Vagina (tissue), 2 donors: ENCODE data around the gene TRIM24.

ENCODE experiments used
- POLR2A ChIP-seq, 2 donors: fragments of 450-650 bp; IDR thresholded peaks; one replicate each; pipeline ENCODE4 v1.6.1; 2017; ENCODE audit warnings: antibody characterized with exemption in 2 of 2, mild to moderate bottlenecking in 2 of 2, moderate library complexity in 2 of 2
- POLR2AphosphoS5 ChIP-seq, 2 donors: sonication (generic); formaldehyde crosslinking; IDR thresholded peaks; one replicate each; pipeline ENCODE4 v1.9.0; 2017; ENCODE audit warnings: antibody characterized with exemption in 2 of 2, mild to moderate bottlenecking in 2 of 2, low read depth in 1 of 2; ENCODE audit not compliant: insufficient read depth in 1 of 2
- TF ChIP-seq, protein P1 (sequence below), 3 experiments: fragments of 450-650 bp in 2 of 3; fragments of 200-600 bp in 1 of 3; sonication (generic) in 1 of 3; IDR thresholded peaks; one replicate each; pipeline ENCODE4 v1.5.1; 2017 to 2019; ENCODE audit warnings: antibody characterized with exemption in 3 of 3, mild to moderate bottlenecking in 2 of 3, moderate library complexity in 2 of 3

DNA sequence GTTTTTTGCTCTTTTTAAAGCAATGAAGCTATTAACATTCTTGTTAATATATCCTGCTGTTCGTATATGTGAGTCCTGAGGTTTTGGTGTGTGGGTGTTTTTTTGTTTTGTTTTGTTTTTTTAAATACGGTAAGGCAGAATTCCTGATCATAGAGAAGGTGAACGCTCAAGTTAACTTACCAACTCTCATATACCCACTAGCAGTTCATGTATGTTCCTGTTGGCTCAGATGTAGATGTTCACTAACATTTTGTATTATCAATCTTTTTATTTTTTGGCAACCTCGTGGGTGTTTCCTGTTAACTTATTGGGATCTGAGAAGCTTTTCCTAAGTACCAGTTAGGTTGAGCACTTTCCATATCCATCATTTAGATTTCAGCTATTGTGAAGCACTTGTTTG lies 20.5 kb downstream of the TRIM24 start:
- TF ChIP-seq, protein P1, sequence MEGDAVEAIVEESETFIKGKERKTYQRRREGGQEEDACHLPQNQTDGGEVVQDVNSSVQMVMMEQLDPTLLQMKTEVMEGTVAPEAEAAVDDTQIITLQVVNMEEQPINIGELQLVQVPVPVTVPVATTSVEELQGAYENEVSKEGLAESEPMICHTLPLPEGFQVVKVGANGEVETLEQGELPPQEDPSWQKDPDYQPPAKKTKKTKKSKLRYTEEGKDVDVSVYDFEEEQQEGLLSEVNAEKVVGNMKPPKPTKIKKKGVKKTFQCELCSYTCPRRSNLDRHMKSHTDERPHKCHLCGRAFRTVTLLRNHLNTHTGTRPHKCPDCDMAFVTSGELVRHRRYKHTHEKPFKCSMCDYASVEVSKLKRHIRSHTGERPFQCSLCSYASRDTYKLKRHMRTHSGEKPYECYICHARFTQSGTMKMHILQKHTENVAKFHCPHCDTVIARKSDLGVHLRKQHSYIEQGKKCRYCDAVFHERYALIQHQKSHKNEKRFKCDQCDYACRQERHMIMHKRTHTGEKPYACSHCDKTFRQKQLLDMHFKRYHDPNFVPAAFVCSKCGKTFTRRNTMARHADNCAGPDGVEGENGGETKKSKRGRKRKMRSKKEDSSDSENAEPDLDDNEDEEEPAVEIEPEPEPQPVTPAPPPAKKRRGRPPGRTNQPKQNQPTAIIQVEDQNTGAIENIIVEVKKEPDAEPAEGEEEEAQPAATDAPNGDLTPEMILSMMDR (IDR thresholded peaks at IDR 0.05): no peak
- no peak for TF ChIP-seq POLR2A (IDR thresholded peaks at IDR 0.05)
- no peak for TF ChIP-seq POLR2AphosphoS5 (IDR thresholded peaks at IDR 0.05; ENCODE audit: insufficient read depth in 1 of 2, low read depth in 1 of 2)
